PC-9 (cell line): ENCODE results near the gene DNAH12.

Experiments
- CTCF ChIP-seq: fragments of 200-600 bp; sonication (generic); conservative IDR thresholded peaks from 2 replicates; pipeline ENCODE4 v1.6.1; 2017; ENCODE audit warnings: mixed run types, antibody characterized with exemption, mild to moderate bottlenecking, moderate library complexity
- EZH2 ChIP-seq: fragments of 200-600 bp; sonication (generic); IDR thresholded peaks from 2 replicates; pipeline ENCODE4 v1.8.0; 2017; ENCODE audit warnings: antibody characterized with exemption, low read depth

GRCh38 chr3:57557085-57557537 is 13.0 kb upstream of the DNAH12 start:
- TF ChIP-seq CTCF = no peak
- TF ChIP-seq EZH2 = no peak
